Prostate gland (tissue), 2 donors: ENCODE measurements around the gene CUL7. TPM values are rescaled to one million over a fixed set of nuclear protein-coding genes. Genes with fewer than 3 reads are reported as not detected.

Experiments
- DNase-seq: peaks from one replicate; pipeline ENCODE4 v3.0.0-alpha.2; 2019; ENCODE audit warnings: low spot score
- H3K27ac ChIP-seq, 2 donors: fragments of 200-600 bp; sonication (generic); 2 replicates each; pipeline ENCODE4 v1.5.1; 2017 to 2019
- H3K27me3 ChIP-seq: fragments of 200-600 bp; sonication (generic); replicated peaks from 2 replicates; pipeline ENCODE4 v1.5.1; 2019; ENCODE audit not compliant: insufficient read depth
- H3K36me3 ChIP-seq, 2 donors: fragments of 200-600 bp; sonication (generic); 1 replicate in 1 of 2; 2 replicates in 1 of 2; pipeline versions ENCODE4 v1.5.1 to v1.8.1; 2017 to 2019
- H3K4me1 ChIP-seq: fragments of 200-600 bp; sonication (generic); replicated peaks from 2 replicates; pipeline ENCODE4 v1.5.1; 2019
- H3K4me3 ChIP-seq, 2 donors: fragments of 200-600 bp; sonication (generic); 2 replicates each; pipeline ENCODE4 v1.5.1; 2017 to 2019
- H3K9me3 ChIP-seq: fragments of 200-600 bp; sonication (generic); 2 replicates; pipeline ENCODE4 v1.5.1; 2017
- CTCF ChIP-seq, 4 experiments: fragments of 200-600 bp in 2 of 4; fragments of 450-650 bp in 2 of 4; sonication (generic) in 2 of 4; IDR thresholded peaks; 1 replicate in 3 of 4; 2 replicates in 1 of 4; pipeline ENCODE4 v1.5.1; 2016 to 2019; ENCODE audit warnings: antibody characterized with exemption in 4 of 4, mild to moderate bottlenecking in 2 of 4, moderate library complexity in 2 of 4
- POLR2A ChIP-seq: fragments of 450-650 bp; IDR thresholded peaks from one replicate; pipeline ENCODE4 v1.6.1; 2016; ENCODE audit warnings: antibody characterized with exemption, mild to moderate bottlenecking
- POLR2AphosphoS5 ChIP-seq: sonication (generic); formaldehyde crosslinking; IDR thresholded peaks from one replicate; pipeline ENCODE4 v1.6.1; 2017; ENCODE audit warnings: antibody characterized with exemption
- WGBS: methylation state at CpG from one replicate; pipeline ENCODE4 v1.1.5; 2018; 5-methylcytosine and 5-hydroxymethylcytosine counted together
- intact Hi-C: fragments of 100-400 bp; cut with DNase I; formaldehyde crosslinking; loops from one replicate; pipeline ENCODE4 v1.14.2; 2022
- total RNA-seq, 2 donors: library from RNA; depleted of rRNA; stranded (reverse); fragments of >200 nt; gene quantifications; one replicate each; pipeline ENCODE4 v1.1.0, GENCODE V29; 2016

The CUL7 gene
- total RNA-seq, 2 donors from 2014 or later = 18.6 to 30.4 TPM

GRCh38 chr6:43016943-43017334, 36.7 kb downstream of the CUL7 start:
- Histone ChIP-seq H3K27ac (no peak overlapping the region), H3K4me1 (peaks cover 8% of the 10 kb centered on the region), H3K9me3 (no peaks in the 10 kb centered on the region), H3K4me3 (no peak overlapping the region), H3K27me3 (no peaks in the 10 kb centered on the region), H3K36me3 (peaks cover 2 to 15% of the 10 kb centered on the region in 2 donors)
- intact Hi-C loops = loop anchor here (10.0 kb wide), 1 partner anchor 48 kb away; no protein-coding TSS in a partner anchor
- WGBS = 88% methylated on average over 12 of the region's 12 CpGs
- no peak for TF ChIP-seq POLR2AphosphoS5
- TF ChIP-seq CTCF (IDR thresholded peaks at IDR 0.05) = no peak
- no peak for TF ChIP-seq POLR2A
- DNase-seq = no peak

GRCh38 chr6:43016176-43016942, 37.3 kb downstream of the CUL7 start:
- no peak for DNase-seq
- peaks cover 8% of the 10 kb centered on the region for H3K4me1 ChIP-seq
- H3K36me3 ChIP-seq = peaks cover 3 to 15% of the 10 kb centered on the region in 2 donors
- H3K27ac ChIP-seq = no peak overlapping the region
- intact Hi-C loops = loop anchor here (10.0 kb wide), 1 partner anchor 48 kb away; no protein-coding TSS in a partner anchor
- H3K4me3 ChIP-seq = no peak overlapping the region
- no peaks in the 10 kb centered on the region for H3K9me3 ChIP-seq
- WGBS = 71% methylated on average over 7 of the region's 7 CpGs
- H3K27me3 ChIP-seq = no peaks in the 10 kb centered on the region
- TF ChIP-seq CTCF (IDR thresholded peaks at IDR 0.05) = no peak
- TF ChIP-seq POLR2A = no peak
- no peak for TF ChIP-seq POLR2AphosphoS5

- H3K27me3 ChIP-seq = no peaks in the 10 kb centered on the region
- peak overlapping the region; percentile 82 to 84 for H3K27ac ChIP-seq
- no peaks in the 10 kb centered on the region for H3K9me3 ChIP-seq
- DNase-seq = no peak
- peak overlapping the region; percentile 69 to 79 for H3K4me3 ChIP-seq
- peaks cover 8% of the 10 kb centered on the region for H3K4me1 ChIP-seq
- H3K36me3 ChIP-seq = peaks cover 8 to 15% of the 10 kb centered on the region in 2 donors
- TF ChIP-seq POLR2AphosphoS5 (no peak), POLR2A (no peak), CTCF (IDR thresholded peaks at IDR 0.05) (no peak)
- intact Hi-C loops = loop anchor here (5.0 to 10.0 kb wide), 3 partner anchors 50 to 158 kb away; partner anchors contain the start of gene SRF
- 0% methylated on average over 7 of the region's 7 CpGs for WGBS
Measured at GRCh38 chr6:43014434-43014909, 39.2 kb downstream of the CUL7 start.

GRCh38 chr6:43013843-43014433, 39.7 kb downstream of the CUL7 start, which contains the start of the genes KLHDC3 and MEA1:
KLHDC3 (plus strand) TSS chr6:43014249; CDS start chr6:43017193, 2,944 bp downstream.
MEA1 (minus strand) TSS chr6:43013946; CDS start chr6:43013813, 133 bp downstream.
- Histone ChIP-seq H3K9me3 (no peaks in the 10 kb centered on the region), H3K4me3 (peak within 1 kb of the TSS; percentile 69 to 79), H3K27ac (peak within 1 kb of the TSS; percentile 82 to 84), H3K27me3 (no peaks in the 10 kb centered on the region), H3K36me3 (peaks cover 8 to 19% of the 10 kb centered on the region in 2 donors), H3K4me1 (peaks cover 8% of the 10 kb centered on the region)
- intact Hi-C loops = loop anchor here (5.0 to 10.0 kb wide), 3 partner anchors 51 to 158 kb away; partner anchors contain the start of gene SRF
- TF ChIP-seq POLR2A (peak; percentile 58), POLR2AphosphoS5 (peak; percentile 100), CTCF (IDR thresholded peaks at IDR 0.05) (no peak)
- DNase-seq = peak; percentile 99
- WGBS = 1% methylated on average over 51 of the region's 51 CpGs
